Uterus (tissue), 2 donors: ENCODE results near the gene ABAT.

ENCODE experiments used
- CTCF ChIP-seq, 4 experiments: fragments of 200-600 bp in 2 of 4; fragments of 450-650 bp in 2 of 4; sonication (generic) in 2 of 4; IDR thresholded peaks; one replicate each; pipeline ENCODE4 v1.5.1; 2016 to 2019; ENCODE audit warnings: antibody characterized with exemption in 4 of 4, mild to moderate bottlenecking in 2 of 4, moderate library complexity in 1 of 4
- POLR2A ChIP-seq, 2 donors: fragments of 450-650 bp; IDR thresholded peaks; one replicate each; pipeline ENCODE4 v1.6.1; 2016; ENCODE audit warnings: antibody characterized with exemption in 2 of 2, mild to moderate bottlenecking in 1 of 2, moderate library complexity in 1 of 2

- no peak for TF ChIP-seq CTCF (IDR thresholded peaks at IDR 0.05)
- no peak for TF ChIP-seq POLR2A (IDR thresholded peaks at IDR 0.05)
Measured at GRCh38 chr16:8647721-8648318, 26.6 kb upstream of the ABAT start.
